ENCODE measurements around the gene ANXA5.
"Not testable (repeated sequence)": the region's sequence is repeated elsewhere in the genome, so short reads cannot be mapped to it uniquely, and the experiment has no call there.

Gene ANXA5

DNA sequence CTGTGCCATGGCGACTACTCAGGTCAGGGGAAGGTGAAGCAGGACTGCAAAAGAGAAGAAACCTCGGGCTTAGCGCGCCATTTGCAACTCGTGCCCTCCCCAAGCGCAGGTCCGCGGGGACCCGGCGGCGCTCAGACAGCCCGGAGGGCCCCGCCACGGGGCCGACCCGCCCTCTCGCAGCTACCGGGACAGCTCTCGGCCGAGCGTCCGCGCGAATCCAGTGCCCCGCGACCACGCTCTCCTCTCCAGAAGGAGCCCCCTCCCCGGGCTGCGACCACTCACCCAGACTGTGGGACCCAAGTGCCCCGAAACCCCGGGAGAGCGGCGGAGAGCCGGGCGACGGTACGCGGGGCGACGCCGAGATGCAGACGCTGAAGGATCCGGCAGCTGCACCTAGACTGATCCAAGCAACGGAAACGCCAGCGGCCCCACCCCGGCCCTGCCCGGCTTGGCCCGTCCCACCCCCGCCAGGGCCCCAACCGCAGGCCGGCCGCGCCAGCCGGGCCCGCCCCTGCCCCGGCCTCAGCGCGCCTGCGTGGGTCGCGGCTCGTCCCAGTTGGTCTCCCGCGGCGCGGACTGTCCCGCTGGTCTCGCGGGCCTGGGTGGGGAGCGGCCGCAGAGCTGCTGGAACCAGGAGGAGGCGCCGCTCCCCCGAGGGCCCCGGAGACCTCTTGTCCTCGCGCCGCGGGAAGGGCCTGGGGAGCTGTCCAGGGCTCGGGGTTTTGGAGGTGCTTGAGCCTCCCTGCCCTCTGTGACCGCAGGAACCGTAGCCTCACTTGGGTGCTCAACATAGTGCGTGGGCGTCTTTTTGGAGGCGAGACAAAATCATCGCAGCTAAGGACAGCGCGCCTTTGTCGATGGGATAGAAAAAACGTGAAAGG is at the start of gene ANXA5:
Gene ANXA5, minus strand, starts transcription at position 400 of the 881 bp plus-strand sequence. Its CDS starts 391 bp downstream, at position 9.
- no peak for DNase-seq

DNA sequence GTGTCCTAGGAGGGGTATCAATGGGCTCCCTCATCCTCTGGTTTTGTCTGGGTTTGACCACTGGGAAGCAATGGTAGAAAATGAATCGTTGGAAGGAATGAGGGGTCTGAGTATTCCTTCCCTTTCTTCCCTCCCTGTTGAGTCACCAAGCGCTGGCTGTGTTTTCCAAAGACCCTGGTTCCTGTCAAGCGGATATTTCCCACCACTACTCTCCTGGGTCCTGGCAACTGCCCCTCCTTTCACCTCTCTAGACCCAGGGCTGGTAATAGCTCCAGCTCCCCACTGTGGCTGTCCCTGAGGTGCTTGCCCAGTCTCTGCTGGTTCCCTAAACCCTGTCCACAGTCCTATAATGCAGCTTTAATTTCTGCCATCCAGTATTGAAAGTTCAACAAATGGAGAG is 46.0 kb upstream of the ANXA5 start:
- DNase-seq: no peak

DNA sequence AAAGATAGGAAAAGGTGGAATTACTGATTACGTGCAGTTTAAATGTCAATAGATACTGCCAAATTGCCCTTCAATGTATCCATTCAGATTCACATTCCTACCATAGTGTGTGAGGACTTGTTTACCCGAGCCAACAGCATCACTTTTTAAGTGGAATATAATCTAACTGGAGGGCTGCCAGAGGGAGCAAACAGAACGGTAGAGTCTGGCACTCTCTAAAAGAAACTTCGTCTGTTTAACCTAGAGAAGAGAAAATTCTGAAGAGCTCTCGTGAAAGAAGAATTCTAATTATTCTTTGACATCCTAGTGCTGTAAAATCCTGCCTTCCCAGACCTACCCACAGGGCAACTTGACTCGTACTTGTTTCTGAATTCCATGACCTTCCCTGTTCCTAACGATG is 45.0 kb upstream of the ANXA5 start:
- DNase-seq: no peak

DNA sequence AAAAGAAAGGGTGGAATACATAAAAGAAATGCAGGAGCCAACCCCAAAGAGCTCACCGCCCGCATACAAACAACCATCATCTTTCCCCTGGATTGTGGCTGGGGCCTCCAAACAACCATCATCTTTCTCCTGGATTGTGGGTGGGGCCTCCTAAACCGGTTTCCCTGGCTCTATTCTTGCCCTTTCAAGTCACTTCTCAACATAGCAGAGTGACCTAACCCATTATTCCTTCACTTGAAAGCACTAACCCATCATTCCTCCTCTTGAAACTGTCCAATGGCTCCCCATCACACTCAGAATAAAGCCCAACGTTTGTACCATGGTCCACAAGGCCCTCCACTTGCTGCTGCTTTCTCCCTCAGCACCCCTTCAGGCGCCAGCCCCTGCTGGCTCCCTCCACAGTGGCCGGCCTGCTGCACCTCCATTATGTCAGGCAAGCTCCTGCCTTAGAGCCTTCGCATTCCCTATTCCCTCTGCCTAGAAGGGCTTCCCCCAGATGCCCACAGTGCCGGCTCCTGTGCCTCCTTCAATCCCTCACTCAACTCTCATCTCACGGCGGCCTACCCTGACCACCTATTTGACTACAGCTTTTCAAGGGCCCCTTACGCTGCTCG is 44.1 kb upstream of the ANXA5 start:
- DNase-seq: no peak

DNA sequence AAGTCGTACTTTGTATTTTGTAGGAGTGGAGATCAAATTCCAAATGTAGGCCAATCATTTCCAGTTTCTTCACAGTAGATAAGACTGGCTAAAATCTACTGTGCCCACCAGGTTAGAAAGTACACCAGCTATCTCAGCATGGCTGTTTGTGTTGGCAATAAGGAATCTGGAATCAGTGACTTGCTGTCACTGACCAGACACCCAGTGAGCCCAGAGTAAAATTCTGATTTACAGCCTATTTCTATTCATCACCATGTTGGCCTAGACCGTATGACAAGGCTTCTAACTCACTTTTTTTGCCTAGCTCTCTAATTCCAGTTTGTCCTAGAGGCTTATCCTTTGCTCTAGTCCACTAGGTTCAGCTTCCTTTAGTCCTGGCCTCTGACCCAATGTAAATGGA is 42.8 kb upstream of the ANXA5 start:
- no peak for DNase-seq

DNA sequence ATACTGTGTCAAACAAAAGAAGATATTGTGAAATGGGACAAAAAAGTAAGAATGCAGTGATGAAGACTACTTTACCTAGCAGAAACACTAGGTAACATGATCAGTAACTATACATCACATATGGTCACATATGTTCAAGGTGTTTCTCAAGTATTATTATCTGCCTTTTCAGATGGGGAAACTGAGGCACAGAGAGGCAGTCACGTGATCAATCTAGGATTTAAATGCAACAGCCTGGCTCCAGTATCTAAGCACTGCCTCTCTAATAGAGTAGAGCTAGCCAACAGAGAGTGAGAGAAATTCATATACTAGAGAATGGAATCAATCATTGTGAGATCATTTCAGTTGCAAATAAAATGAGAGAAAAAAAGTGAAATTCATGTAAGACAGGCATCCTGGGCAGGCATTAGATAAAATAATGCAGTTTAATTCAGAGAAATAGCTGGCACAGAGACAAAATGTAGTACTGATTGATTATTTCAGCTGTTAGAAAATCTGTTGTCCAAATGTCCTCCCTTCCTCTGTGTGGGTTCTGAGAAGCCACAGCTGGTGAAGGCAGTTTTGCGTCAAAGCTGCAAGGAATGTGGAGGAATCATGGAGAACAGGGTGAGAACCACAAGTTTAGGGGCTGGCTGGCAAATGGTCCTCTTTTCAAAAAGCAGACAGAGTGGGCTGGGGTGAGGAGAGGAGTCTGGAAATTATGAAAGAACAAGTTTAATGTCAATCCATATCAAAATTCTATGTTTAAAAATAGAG is 42.2 kb upstream of the ANXA5 start:
- DNase-seq: no peak

DNA sequence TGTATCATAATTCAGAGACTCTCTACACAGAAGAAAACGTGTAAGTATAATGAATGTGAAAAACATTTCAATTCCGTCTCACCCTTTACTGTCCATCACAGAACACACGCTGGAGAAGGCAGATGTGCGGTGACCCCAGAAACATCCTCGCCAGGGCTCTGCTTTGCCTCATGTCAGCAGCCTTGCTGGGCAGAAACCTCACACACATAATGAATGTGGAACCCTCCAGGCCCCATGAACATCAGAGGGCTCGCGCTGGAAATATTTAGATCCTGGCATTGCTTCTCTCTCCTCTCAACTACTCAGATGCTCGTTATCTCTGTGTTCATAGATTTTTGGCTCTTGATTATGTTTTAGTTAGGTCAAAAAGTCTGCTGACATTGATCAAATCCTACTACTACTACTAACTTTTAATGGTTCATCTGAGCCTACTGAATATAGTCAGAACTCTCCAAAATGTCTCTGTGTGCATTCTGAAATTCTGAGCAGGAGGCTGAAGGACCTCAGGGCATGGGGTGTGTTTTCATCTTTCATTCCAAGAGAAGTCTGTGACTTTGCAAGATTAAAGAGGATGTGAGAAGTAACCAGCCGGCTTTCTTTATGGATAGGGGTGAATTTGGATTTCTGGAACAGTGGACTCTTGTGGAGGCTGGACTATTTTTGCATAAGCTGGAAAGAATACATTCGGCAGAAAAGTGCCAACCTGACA is 41.2 kb upstream of the ANXA5 start:
- no peak for DNase-seq

DNA sequence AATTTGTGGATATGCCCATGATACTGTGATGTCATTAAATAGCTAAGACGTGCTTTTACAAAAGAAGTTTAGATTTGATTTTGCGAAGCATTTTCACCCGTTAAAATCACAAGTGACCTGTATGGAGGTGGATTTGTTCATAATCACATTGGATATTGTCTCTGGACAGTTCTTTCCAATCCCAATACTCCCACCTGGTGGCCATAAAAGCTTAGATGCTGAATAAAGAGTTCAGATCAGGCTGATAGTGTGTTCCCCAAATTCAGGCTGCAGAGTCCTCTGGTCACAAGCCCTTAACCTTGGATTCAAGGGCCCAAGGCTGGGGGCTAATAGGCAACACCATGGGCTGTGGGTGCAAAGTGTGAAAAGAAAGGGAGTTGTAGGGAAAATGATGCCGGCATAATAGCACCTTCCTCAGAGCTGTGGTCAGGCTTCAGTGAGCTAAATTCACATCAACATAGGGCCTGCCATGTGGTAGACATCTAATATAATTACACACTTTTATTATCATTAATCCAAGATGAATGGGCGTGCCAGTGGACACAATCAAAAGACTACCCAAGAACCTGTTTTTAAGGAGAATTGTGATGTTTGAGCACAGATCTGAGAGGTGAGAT is 40.1 kb upstream of the ANXA5 start:
- DNase-seq: no peak

DNA sequence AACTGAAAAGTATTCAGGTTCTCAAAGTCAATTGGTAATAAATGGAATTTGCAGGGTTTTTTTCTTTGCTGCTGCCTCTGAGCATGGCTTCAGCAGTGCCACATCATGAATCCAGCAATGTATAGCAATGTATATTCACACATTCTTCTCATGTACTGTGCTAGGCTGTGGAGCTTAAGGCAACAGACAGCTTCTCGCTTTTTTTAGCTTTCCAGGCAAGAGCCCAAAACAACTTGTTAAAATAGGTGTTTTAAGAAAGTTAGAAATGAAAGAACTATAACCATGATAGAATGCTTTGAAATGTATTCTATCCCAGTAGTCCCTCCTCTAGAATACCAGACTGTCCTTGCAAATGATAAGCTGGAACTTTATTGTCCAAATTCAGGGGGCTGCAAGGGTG is 37.8 kb upstream of the ANXA5 start:
- DNase-seq: no peak

DNA sequence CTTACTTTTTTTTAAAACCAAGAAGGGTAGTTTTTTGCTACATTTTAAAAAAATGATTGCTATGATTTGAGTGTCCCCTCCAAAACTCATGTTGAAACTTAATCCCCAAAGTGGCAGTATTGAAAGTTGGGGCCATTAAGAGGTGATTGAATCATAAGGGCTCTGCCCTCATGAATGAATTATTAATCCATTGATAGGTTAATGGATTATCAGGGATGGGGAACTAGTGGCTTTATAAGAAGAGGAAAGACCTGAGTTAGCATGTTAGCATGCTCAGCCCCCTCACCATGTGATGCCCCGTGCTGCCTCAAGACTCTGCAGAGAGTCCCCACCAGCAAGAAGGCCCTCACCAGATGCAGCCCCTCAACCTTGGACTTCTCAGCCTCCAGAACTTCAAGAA is 37.2 kb upstream of the ANXA5 start:
- no peak for DNase-seq

DNA sequence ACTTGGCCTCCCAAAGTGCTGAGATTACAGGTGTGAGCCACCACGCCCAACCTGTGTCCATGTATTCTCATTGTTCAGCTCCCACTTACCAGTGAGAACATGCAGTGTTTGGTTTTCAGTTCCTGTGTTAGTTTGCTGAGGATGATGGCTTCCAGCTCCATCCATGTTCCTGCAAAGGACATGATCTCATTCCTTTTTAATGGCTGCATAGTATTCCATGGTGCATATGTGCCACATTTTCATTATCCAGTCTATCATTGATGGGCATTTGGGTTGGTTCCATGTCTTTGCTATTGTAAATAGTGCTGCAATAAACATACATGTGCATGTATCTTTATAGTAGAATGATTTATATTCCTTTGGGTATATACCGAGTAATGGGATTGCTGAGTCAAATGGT is 33.0 kb upstream of the ANXA5 start:
- DNase-seq: not testable (repeated sequence)

DNA sequence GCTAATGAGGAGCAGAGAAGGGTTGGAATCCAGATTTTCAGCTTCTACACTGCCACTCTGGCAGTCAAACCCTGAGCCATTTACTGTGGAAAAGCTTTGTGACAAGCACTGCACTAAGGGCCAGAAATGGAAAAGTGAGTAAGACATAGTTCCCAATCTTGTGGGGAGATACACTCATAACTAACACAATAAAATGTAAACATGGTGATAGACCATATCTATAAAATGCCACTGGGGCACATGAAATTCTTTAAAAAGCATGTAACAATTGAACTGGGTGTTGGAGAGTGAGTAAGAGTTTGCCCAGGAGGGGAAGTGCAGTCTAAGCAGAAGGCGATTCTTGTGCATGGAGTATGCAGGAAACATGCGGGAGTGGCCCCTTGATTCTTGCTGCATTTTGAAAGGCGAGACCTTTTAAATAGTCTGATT is 32.0 kb upstream of the ANXA5 start:
- DNase-seq: no peak

DNA sequence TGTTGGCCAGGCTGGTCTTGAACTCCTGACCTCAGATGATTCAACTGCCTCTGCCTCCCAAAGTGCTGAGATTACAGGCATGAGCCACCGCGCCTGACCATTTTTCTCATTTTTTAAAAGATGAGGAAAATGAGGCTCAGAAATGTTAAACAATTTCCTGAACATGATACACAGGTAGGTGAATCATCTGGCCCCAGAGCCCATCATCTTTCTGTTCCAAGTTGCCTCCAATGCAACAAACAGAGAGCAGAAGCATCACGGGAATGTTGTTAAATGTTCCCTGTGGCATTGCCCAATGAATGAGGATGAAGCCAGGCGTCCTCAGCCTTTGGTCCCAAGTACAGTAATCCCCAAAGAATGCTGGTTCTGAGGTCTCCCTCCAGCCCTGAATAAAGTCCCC is 31.3 kb upstream of the ANXA5 start:
- no peak for DNase-seq

DNA sequence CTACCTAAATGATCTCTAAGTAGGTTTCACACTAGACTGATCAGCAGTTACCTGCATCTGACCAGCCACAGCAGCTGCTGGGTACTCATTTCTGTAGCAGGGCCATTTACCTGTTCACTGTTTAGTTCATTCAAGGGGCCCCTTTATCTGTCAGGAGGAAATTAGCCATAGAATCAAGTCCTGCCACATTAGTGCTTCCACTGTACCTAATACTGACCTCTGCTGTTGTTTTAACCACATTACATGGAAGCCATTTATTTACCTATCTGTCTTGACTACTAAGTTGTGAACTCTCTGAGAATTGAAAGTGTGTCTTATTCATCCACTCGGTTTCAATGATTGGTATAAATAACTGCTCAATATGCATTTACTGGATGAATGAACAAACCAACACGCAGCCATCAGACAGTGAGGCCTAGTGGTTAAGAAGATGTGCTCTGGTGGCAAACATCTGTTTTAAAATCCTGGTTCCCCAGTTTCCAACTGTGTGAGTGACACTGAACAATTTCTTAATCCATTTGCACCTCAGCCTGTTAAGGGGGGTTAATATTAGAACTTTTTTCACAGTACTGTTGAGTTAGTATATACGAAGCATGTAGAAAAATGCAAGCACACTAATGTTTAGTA is 30.0 kb upstream of the ANXA5 start:
- DNase-seq: peak; percentile 17

DNA sequence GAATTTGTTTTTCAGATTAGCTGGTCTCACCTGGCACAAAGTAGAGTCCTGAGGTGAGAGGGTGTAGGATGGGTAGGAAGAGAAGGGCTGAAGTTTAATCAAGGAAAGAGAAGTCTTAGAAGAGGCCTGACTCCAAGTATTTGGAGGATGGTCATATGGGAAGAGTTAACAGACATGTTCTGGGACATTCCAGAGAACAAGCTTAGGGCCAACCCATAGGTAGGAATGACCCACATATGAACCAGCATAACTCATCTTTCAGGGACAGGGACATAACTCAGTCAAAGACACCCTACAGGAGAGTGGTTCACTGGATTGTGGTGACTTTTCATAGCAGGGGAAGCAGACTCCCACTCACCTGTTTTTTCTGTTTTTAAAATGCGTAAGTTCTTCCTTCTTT is 27.9 kb upstream of the ANXA5 start:
- DNase-seq: no peak

DNA sequence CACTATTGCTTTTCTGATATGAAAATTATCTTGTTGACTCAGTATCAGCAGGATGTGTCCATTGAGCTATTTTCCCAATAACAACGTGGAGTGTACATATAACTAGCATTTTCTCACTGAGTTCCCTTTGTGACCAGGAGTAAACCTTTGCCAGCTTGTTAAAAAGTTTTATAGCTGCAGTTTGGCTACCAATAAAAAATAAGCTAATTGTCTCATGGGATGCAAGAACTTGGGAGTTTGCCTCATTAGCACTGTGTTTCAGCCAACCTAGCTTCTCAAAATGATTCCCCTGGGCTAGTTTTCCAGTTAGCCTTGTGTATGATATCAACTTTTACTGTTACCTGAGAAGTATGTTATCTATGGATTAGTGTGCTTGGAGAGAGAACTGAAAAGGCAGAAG is 24.9 kb upstream of the ANXA5 start:
- DNase-seq: no peak

DNA sequence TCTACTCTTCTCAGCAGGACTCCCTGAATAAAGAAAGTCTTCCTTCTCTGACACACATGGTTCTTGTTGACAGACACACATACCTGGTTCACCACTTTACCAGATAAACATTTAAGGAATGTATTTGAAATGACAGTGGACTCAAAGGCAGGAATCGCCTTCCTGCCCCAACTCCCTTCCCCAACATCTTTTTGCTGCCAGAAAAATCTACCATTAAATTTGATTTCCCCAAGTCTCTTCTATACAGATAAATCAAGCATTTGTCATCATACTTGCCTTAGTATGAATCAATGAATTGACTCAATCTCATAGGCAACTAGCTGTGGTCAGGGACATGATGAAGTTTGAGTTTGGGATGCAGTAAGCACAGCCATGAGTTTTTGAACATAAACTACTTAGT is 23.3 kb upstream of the ANXA5 start:
- no peak for DNase-seq

DNA sequence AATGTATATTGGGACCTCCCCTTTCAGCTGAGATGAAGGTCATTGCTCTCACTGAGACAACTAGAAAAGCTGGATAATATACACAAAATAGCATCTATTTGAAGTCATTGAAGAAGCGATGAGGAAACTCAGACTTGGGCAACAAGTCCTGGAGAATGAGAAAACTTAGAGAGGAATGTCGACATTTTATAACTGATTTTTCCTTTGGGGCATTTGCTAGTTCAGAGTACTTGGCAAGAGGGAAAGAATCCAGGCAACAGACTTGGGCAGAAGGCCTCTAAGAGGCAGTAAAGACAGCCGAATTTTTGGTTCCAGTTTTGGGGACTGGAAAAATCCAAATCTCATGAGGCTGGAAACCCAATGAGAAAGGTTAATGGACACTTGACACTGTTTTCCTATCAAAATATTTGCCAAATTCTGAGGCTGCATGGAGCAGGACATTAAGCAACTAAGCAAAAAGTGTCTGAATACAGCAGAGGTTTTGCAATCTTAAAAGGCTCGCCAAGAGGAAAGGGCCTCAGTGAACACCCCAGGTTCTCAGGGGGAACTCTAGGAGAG is 21.0 kb upstream of the ANXA5 start:
- DNase-seq: no peak

DNA sequence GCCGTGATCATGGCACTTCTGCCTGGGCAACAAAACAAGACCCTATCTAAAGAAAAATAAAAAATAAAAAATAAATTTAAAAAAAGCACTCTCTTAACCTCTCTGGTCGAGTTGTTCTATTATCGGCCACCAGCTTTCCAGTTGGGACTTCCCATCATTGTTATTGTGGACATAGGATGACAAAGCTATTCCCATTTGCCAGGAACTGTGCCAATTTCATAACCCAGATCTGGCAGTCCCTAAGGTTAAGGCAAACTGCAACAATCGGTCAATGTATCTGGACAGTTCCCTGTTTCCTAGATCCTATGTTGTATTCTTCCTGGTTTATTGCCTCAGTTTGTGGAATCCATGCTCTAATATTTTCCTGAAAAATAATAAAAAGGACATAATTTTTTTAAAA is 17.8 kb upstream of the ANXA5 start:
- no peak for DNase-seq

DNA sequence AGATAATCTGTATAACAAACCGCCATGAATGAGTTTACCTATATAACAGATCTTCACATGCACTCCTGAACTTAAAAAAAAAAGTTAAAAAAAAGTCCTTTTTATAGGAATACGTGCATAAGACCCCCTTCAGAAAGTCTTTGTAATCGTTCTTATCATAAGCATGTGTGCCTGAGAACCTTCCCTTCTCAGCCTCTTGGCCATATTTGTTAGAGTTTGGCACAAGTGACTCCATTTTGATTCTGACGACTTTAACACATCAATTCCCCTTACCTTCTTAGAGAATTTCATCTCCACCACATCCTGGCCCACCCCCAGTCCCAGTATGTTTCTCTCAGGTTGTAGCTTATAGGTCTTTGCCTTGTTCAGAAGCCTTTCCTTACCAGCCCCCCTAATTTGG is 16.0 kb upstream of the ANXA5 start:
- no peak for DNase-seq

DNA sequence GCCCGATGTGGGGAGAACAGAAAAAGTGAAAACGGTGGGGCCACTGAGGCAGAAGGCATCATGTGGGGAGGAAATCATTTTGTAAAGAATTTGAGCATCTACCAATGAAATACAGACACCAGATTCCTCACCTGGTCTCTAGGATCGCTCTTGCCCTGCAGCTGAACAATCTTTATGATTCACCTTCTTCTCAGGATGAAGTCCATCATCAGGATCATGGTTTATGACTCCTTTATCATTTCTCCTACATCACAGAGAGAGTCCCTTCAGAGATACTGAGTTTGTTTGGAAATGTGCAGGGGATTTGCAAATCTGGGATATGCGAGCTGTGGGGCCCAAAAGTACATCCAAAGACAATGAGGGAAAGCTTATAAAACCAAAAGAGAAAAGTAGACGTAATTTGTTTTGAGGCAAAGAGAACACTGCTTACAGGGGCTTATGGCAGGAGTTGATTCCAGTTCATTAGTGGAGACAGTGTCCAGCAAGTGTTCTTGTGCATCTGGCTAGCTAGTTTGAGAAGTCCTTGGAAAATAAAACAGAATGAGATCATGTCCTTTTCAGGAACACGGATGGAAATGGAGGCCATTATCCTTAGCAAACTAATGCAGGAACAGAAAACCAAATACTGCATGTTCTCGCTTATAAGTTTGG is 15.3 kb upstream of the ANXA5 start:
- DNase-seq: no peak
